Measurements from ENCODE around the gene BPI.
"Not testable (repeated sequence)": the region's sequence is repeated elsewhere in the genome, so short reads cannot be mapped to it uniquely, and the experiment has no call there.

Gene BPI

DNA sequence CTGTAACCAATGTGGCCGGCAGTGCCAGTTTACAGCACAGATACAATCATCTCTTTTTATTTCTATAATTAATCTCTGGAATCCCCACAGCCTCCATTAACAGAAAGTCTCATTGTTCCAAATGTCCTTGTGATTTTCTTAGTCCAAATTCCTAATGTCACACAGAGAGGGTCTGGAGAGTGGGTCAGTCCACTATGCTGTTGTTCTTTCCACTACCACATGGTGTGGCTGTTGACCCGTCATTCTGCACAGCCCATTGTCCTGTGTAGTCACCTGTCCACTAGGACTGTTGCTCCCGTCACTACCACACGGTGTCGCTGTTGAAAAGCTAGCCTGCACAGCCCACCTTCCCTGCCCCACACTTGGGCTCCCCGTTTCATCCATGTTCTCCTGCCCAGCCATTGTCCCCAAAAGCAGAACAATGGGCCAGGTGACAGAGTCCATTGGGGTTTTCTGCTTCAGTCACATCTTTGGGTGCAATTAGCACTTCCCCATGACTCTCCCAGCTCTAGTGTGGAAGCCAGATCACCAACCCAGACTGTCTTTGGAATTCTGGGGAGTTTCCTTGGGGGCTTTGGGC is 33.7 kb downstream of the BPI start:
- no peak for TF ChIP-seq EZH2phosphoT487 (conservative IDR thresholded peaks at IDR 0.05; ENCODE audit: low read length)
- TF ChIP-seq, protein P1, sequence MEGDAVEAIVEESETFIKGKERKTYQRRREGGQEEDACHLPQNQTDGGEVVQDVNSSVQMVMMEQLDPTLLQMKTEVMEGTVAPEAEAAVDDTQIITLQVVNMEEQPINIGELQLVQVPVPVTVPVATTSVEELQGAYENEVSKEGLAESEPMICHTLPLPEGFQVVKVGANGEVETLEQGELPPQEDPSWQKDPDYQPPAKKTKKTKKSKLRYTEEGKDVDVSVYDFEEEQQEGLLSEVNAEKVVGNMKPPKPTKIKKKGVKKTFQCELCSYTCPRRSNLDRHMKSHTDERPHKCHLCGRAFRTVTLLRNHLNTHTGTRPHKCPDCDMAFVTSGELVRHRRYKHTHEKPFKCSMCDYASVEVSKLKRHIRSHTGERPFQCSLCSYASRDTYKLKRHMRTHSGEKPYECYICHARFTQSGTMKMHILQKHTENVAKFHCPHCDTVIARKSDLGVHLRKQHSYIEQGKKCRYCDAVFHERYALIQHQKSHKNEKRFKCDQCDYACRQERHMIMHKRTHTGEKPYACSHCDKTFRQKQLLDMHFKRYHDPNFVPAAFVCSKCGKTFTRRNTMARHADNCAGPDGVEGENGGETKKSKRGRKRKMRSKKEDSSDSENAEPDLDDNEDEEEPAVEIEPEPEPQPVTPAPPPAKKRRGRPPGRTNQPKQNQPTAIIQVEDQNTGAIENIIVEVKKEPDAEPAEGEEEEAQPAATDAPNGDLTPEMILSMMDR (IDR thresholded peaks at IDR 0.05; ENCODE audit: insufficient read depth, low read length, poor library complexity, severe bottlenecking): peak; percentile 35
- H3K4me3 ChIP-seq (ENCODE audit: insufficient read depth, low read length, poor library complexity, severe bottlenecking): no peak overlapping the region
- H3F3A ChIP-seq (ENCODE audit: insufficient read depth): no peaks in the 10 kb centered on the region
- H3K79me2 ChIP-seq (ENCODE audit: insufficient read depth, low read length): no peaks in the 10 kb centered on the region
- H2AFZ ChIP-seq (ENCODE audit: low read depth, low read length, severe bottlenecking): no peak overlapping the region
- no peaks in the 10 kb centered on the region for H3K9me2 ChIP-seq (replicated peaks; ENCODE audit: insufficient read depth, low read length)
- H3K36me3 ChIP-seq (ENCODE audit: low read length): no peaks in the 10 kb centered on the region
- H3K27ac ChIP-seq (ENCODE audit: low read depth, low read length): no peak overlapping the region
- H3K9ac ChIP-seq (ENCODE audit: low read length): no peak overlapping the region
- no peaks in the 10 kb centered on the region for H3K27me3 ChIP-seq (ENCODE audit: low read length)
- H3K9me3 ChIP-seq (ENCODE audit: insufficient read depth, low read length): peaks cover 10% of the 10 kb centered on the region; the same call in 1 of the 2 replicates
- H4K20me1 ChIP-seq (ENCODE audit: low read depth, low read length): no peaks in the 10 kb centered on the region
- no peak overlapping the region for H3K4me2 ChIP-seq (ENCODE audit: low read depth, low read length, poor library complexity, severe bottlenecking)

DNA sequence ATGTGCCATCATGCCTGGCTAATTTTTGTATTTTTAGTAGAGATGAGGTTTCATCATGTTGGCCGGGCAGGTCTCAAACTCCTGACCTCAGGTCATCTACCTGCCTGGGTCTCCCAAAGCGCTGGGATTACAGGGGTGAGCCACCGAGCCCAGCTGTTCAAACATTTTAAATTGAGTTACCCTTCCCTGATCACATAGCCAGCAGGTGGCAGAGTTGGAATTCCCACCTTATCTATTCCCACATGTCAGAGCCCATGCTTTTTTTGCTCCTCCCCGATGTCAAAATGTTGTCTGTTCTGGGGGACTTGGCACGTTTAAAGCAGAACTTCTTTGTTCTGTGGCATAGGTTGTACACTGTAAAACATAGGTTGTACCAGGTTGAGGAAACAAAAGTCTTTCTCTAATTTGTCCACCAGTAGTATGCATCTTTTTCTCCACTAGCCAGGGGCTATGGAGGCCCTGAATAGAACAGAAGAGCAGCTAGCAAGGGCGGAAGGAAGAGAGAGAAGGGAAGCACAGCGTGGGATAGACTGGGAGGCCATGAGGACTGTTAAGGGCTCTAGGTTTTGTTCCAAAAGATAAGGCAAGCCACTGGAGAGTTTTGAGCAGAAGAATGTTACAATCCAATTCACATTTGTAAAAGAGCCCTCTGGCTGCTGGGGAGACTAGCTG is 35.0 kb downstream of the BPI start:
- H3K4me2 ChIP-seq (ENCODE audit: low read depth, low read length, poor library complexity, severe bottlenecking): no peak overlapping the region
- H3K79me2 ChIP-seq (ENCODE audit: insufficient read depth, low read length): no peaks in the 10 kb centered on the region
- H3F3A ChIP-seq (ENCODE audit: insufficient read depth): no peaks in the 10 kb centered on the region
- H3K27ac ChIP-seq (ENCODE audit: low read depth, low read length): no peak overlapping the region
- TF ChIP-seq, protein P1 (IDR thresholded peaks at IDR 0.05; ENCODE audit: insufficient read depth, low read length, poor library complexity, severe bottlenecking): no peak
- TF ChIP-seq EZH2phosphoT487 (conservative IDR thresholded peaks at IDR 0.05; ENCODE audit: low read length): no peak
- no peak overlapping the region for H2AFZ ChIP-seq (ENCODE audit: low read depth, low read length, severe bottlenecking)
- H3K9me2 ChIP-seq (replicated peaks; ENCODE audit: insufficient read depth, low read length): no peaks in the 10 kb centered on the region
- no peaks in the 10 kb centered on the region for H3K27me3 ChIP-seq (ENCODE audit: low read length)
- H3K9me3 ChIP-seq (ENCODE audit: insufficient read depth, low read length): peaks cover 10% of the 10 kb centered on the region; the same call in 1 of the 2 replicates
- H3K36me3 ChIP-seq (ENCODE audit: low read length): no peaks in the 10 kb centered on the region
- H3K4me3 ChIP-seq (ENCODE audit: insufficient read depth, low read length, poor library complexity, severe bottlenecking): no peak overlapping the region
- H4K20me1 ChIP-seq (ENCODE audit: low read depth, low read length): no peaks in the 10 kb centered on the region
- H3K9ac ChIP-seq (ENCODE audit: low read length): no peak overlapping the region

DNA sequence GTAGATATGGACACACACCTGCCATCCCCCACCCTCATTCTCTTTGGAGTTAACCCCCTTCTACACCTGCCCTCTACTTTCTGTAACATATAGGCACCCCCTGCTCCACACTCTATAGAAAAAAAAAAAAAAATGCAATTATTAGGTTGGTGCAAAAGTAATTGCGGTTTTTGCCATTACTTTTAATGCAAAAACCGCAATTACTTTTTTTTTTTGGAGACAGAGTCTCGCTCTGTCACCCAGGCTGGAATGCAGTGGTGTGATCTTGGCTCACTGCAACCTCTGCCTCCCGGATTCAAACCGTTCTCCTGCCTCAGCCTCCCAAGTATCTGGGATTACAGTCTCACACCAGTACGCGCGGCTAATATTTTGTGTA is 35.6 kb downstream of the BPI start:
- H3K27ac ChIP-seq (ENCODE audit: low read depth, low read length); H3K4me3 ChIP-seq (ENCODE audit: insufficient read depth, low read length, poor library complexity, severe bottlenecking): not testable (repeated sequence)
- H3K9me3 ChIP-seq (ENCODE audit: insufficient read depth, low read length): peaks cover 10% of the 10 kb centered on the region; the same call in 1 of the 2 replicates

DNA sequence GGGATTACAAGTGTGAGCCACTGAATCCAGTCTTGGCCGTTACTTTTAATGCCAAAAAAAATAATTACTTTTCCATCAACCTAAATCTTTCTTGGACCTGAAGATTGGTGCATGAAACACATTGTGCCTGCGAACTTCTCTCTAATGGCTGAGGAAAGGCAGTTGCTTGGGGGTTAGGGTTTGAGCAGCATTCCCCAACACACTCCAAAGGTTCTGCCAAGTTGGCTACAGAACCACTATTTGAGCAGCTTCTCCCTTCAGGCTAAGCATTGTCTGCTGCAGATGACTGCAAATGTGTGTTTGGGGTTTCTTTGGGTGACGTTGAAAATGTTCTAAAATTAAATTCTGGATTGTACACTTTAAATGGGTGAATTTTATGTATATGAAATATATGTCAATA is 36.0 kb downstream of the BPI start:
- H3K27ac ChIP-seq (ENCODE audit: low read depth, low read length): no peak overlapping the region
- no peak overlapping the region for H3K4me2 ChIP-seq (ENCODE audit: low read depth, low read length, poor library complexity, severe bottlenecking)
- H3K4me3 ChIP-seq (ENCODE audit: insufficient read depth, low read length, poor library complexity, severe bottlenecking): no peak overlapping the region
- no peaks in the 10 kb centered on the region for H3K79me2 ChIP-seq (ENCODE audit: insufficient read depth, low read length)
- H3K9me2 ChIP-seq (replicated peaks; ENCODE audit: insufficient read depth, low read length): no peaks in the 10 kb centered on the region
- peaks cover 10% of the 10 kb centered on the region; the same call in 1 of the 2 replicates for H3K9me3 ChIP-seq (ENCODE audit: insufficient read depth, low read length)
- H3K9ac ChIP-seq (ENCODE audit: low read length): no peak overlapping the region
- no peaks in the 10 kb centered on the region for H3F3A ChIP-seq (ENCODE audit: insufficient read depth)
- no peaks in the 10 kb centered on the region for H3K27me3 ChIP-seq (ENCODE audit: low read length)
- H4K20me1 ChIP-seq (ENCODE audit: low read depth, low read length): no peaks in the 10 kb centered on the region
- TF ChIP-seq, protein P1 (IDR thresholded peaks at IDR 0.05; ENCODE audit: insufficient read depth, low read length, poor library complexity, severe bottlenecking): no peak
- no peak for TF ChIP-seq EZH2phosphoT487 (conservative IDR thresholded peaks at IDR 0.05; ENCODE audit: low read length)
- no peaks in the 10 kb centered on the region for H3K36me3 ChIP-seq (ENCODE audit: low read length)
- H2AFZ ChIP-seq (ENCODE audit: low read depth, low read length, severe bottlenecking): no peak overlapping the region

More for the DNA sequence above, 35.6 kb downstream of the BPI start:
- not testable (repeated sequence) for H4K20me1 ChIP-seq (ENCODE audit: low read depth, low read length); H3K36me3 ChIP-seq (ENCODE audit: low read length); H3F3A ChIP-seq (ENCODE audit: insufficient read depth); H3K9me2 ChIP-seq (replicated peaks; ENCODE audit: insufficient read depth, low read length); H3K4me2 ChIP-seq (ENCODE audit: low read depth, low read length, poor library complexity, severe bottlenecking); H2AFZ ChIP-seq (ENCODE audit: low read depth, low read length, severe bottlenecking); H3K79me2 ChIP-seq (ENCODE audit: insufficient read depth, low read length); H3K27me3 ChIP-seq (ENCODE audit: low read length); H3K9ac ChIP-seq (ENCODE audit: low read length)

Data from SU-DHL-6 (cell line).